ENCODE data around the gene RREB1. TPM values are rescaled to one million over a fixed set of nuclear protein-coding genes. Genes with fewer than 3 reads are reported as not detected.

RREB1 gene
- polyA plus RNA-seq, 1 donor (not counting 4 experiments of a cell fraction or from before 2014, with no cell fraction given) = 6.1 TPM

DNA sequence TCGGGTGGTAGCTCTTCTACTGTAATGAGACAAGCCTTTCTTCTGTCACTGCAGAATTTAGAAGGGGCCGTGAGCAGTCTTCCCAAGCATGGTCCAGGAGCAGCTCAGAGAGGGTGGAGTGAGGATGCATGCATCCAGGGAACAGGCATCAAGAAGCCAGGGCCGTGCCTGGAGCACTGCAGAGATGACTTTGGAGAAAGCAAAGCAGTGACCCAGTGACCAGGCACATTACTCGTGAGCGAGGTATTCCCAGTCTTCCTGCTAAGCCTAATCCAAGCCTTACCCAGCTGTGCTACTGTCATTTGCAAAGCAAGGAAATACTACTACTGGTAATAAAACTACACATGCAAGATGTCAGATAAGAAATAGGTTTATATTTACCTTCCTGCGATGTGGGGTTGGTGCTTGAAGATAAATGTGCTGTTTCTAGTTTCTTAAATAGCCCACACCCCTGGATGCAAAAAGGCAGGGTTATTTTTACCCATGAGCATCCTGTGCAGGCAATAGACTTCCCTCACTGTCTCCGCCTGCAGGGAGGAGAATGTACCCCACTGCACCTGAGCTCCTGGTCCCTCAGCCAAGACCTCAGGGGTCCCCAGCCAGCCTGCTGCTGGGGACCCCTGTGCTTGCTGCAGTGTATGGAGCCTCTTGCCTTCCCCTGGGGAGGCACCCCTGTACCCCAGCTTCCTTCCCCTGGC, 142.3 kb downstream of the RREB1 start:
- H3K9me3 ChIP-seq (ENCODE audit: control insufficient read depth, low read depth, low read length) = no peaks in the 10 kb centered on the region
- H3K4me3 ChIP-seq (ENCODE audit: control insufficient read depth in 2 of 3, extremely low read depth in 1 of 3, insufficient read depth in 2 of 3, low read depth in 1 of 3, low read length in 3 of 3) = no peak overlapping the region
- no peaks in the 10 kb centered on the region for H3K27me3 ChIP-seq (ENCODE audit: control insufficient read depth, extremely low read depth, insufficient read depth, low read length)
- no peaks in the 10 kb centered on the region for H3K9me1 ChIP-seq (ENCODE audit: control insufficient read depth, extremely low read depth, insufficient read depth, low read length)
- no peak overlapping the region for H3K9ac ChIP-seq (ENCODE audit: control insufficient read depth, extremely low read depth, insufficient read depth, low read length)
- dilution Hi-C loops (cut with MboI; ENCODE audit: extremely low pct_ligation_motif_present, low sequenced_read_pairs) = no loop called here
- H3K27ac ChIP-seq (ENCODE audit: control insufficient read depth, insufficient read depth, low read length) = no peak overlapping the region
- no peak for DNase-seq (ENCODE audit: low read depth, low spot score)
- H3K36me3 ChIP-seq (ENCODE audit: control insufficient read depth in 2 of 2, extremely low read depth in 1 of 2, insufficient read depth in 2 of 2, low read length in 2 of 2) = peaks cover 18 to 33% of the 10 kb centered on the region in 2 experiments
- H2AFZ ChIP-seq (ENCODE audit: control insufficient read depth, low read length) = no peak overlapping the region
- no peak for FAIRE-seq
- peaks cover 4% of the 10 kb centered on the region for H4K20me1 ChIP-seq (ENCODE audit: control insufficient read depth, extremely low read depth, insufficient read depth, low read length)
- no peaks in the 10 kb centered on the region for H3K4me1 ChIP-seq (ENCODE audit: control insufficient read depth, extremely low read depth, insufficient read depth, low read length)
- H3K79me2 ChIP-seq (ENCODE audit: control insufficient read depth, insufficient read depth, low read length) = no peaks in the 10 kb centered on the region
- TF ChIP-seq EZH2 (IDR thresholded peaks at IDR 0.05; ENCODE audit: low read length) = no peak
- TF ChIP-seq CTCF (optimal IDR thresholded peaks at IDR 0.05 in 1 of 3, IDR thresholded peaks at IDR 0.05 in 1 of 3, conservative IDR thresholded peaks at IDR 0.05 in 1 of 3; ENCODE audit: extremely low read depth in 1 of 3, insufficient read depth in 2 of 3, low read length in 3 of 3) = no peak
- H3K4me2 ChIP-seq (ENCODE audit: control insufficient read depth, extremely low read depth, insufficient read depth, low read depth, low read length) = no peak overlapping the region

GRCh38 chr6:7250812-7251211, 143.1 kb downstream of the RREB1 start:
- Histone ChIP-seq H3K27me3 (ENCODE audit: control insufficient read depth, extremely low read depth, insufficient read depth, low read length) (no peaks in the 10 kb centered on the region), H4K20me1 (ENCODE audit: control insufficient read depth, extremely low read depth, insufficient read depth, low read length) (peaks cover 4% of the 10 kb centered on the region), H3K9me1 (ENCODE audit: control insufficient read depth, extremely low read depth, insufficient read depth, low read length) (no peaks in the 10 kb centered on the region), H3K9me3 (ENCODE audit: control insufficient read depth, low read depth, low read length) (no peaks in the 10 kb centered on the region), H2AFZ (ENCODE audit: control insufficient read depth, low read length) (no peak overlapping the region), H3K79me2 (ENCODE audit: control insufficient read depth, insufficient read depth, low read length) (no peaks in the 10 kb centered on the region), H3K27ac (ENCODE audit: control insufficient read depth, insufficient read depth, low read length) (no peak overlapping the region), H3K4me1 (ENCODE audit: control insufficient read depth, extremely low read depth, insufficient read depth, low read length) (no peaks in the 10 kb centered on the region), H3K36me3 (ENCODE audit: control insufficient read depth in 2 of 2, extremely low read depth in 1 of 2, insufficient read depth in 2 of 2, low read length in 2 of 2) (peaks cover 13 to 29% of the 10 kb centered on the region in 2 experiments), H3K4me2 (ENCODE audit: control insufficient read depth, extremely low read depth, insufficient read depth, low read depth, low read length) (no peak overlapping the region), H3K9ac (ENCODE audit: control insufficient read depth, extremely low read depth, insufficient read depth, low read length) (no peak overlapping the region), H3K4me3 (ENCODE audit: control insufficient read depth in 2 of 3, extremely low read depth in 1 of 3, insufficient read depth in 2 of 3, low read depth in 1 of 3, low read length in 3 of 3) (no peak overlapping the region)
- no peak for DNase-seq (ENCODE audit: low read depth, low spot score)
- TF ChIP-seq EZH2 (IDR thresholded peaks at IDR 0.05; ENCODE audit: low read length) (no peak), CTCF (optimal IDR thresholded peaks at IDR 0.05 in 1 of 3, IDR thresholded peaks at IDR 0.05 in 1 of 3, conservative IDR thresholded peaks at IDR 0.05 in 1 of 3; ENCODE audit: extremely low read depth in 1 of 3, insufficient read depth in 2 of 3, low read length in 3 of 3) (no peak)
- no peak for FAIRE-seq
- dilution Hi-C loops (cut with MboI; ENCODE audit: extremely low pct_ligation_motif_present, low sequenced_read_pairs) = no loop called here

Data from keratinocyte (primary cell).